Left ventricle myocardium inferior (tissue), 1 donor: ENCODE results near the gene POLR1H. TPM values are rescaled to one million over a fixed set of nuclear protein-coding genes. Genes with fewer than 3 reads are reported as not detected.

Experiments used
- DNase-seq: peaks from one replicate; pipeline ENCODE4 v3.0.0-alpha.2; 2020
- H3K27ac ChIP-seq: fragments of 200-600 bp; replicated peaks from 2 replicates; pipeline ENCODE4 v1.8.0; 2021
- H3K27me3 ChIP-seq: fragments of 200-600 bp; 2 replicates; pipeline ENCODE4 v1.8.0; 2021; ENCODE audit warnings: low read depth
- H3K36me3 ChIP-seq: fragments of 200-600 bp; 2 replicates; pipeline ENCODE4 v1.8.0; 2021
- H3K4me1 ChIP-seq: fragments of 200-600 bp; 2 replicates; pipeline ENCODE4 v1.8.0; 2021
- H3K4me3 ChIP-seq: fragments of 200-600 bp; 2 replicates; pipeline ENCODE4 v1.8.0; 2021; ENCODE audit warnings: mild to moderate bottlenecking, moderate library complexity
- H3K9me3 ChIP-seq: fragments of 200-600 bp; replicated peaks from 2 replicates; pipeline ENCODE4 v1.8.0; 2021
- intact Hi-C: fragments of 100-400 bp; cut with micrococcal nuclease; formaldehyde crosslinking; loops from one replicate; pipeline ENCODE4 v1.11.0; 2022
- total RNA-seq: library from RNA; stranded (reverse); fragmentation: NEBNext Ultra II Directional; extraction: Animal tissue kit (Norgen Biotek cat#: 25700); gene quantifications from one replicate; pipeline ENCODE4 v1.2.1, GENCODE V29; 2021
- TF ChIP-seq, protein P1 (sequence below): fragments of 200-600 bp; IDR thresholded peaks from 2 replicates; pipeline ENCODE4 v1.8.0; 2021; ENCODE audit warnings: antibody characterized with exemption, mild to moderate bottlenecking, borderline replicate concordance
- donor health status: DM: no; HTN: yes; CAD: no; lungs with severe emphysema.

The POLR1H gene
- total RNA-seq, 1 donor from 2014 or later = 17.5 TPM

DNA sequence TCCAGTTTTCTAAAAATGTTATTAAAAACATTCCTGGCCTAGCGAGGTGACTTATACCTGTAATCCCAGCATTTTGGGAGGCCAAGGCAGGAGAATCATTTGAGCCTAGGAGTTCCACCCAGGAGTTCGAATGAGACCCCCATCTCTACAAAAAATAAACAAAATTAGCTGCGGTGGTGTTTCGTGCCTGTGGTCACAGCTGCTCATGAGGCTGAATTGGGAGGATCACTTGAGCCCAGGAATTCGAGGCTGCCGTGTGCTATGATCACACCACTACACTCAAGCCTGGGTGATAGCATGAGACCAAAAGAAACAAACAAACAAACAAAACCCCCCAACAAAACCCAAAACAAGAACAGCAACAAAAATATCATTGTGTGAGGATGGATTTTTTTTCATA is 19.8 kb upstream of the POLR1H start:
- H3K4me1 ChIP-seq = peaks cover 10% of the 10 kb centered on the region

GRCh38 chr6:30041821-30042220 is 19.2 kb upstream of the POLR1H start:
- intact Hi-C loops = no loop called here
- Histone ChIP-seq H3K9me3 (no peaks in the 10 kb centered on the region), H3K4me3 (no peak overlapping the region), H3K27me3 (no peaks in the 10 kb centered on the region), H3K4me1 (peaks cover 10% of the 10 kb centered on the region), H3K27ac (no peak overlapping the region), H3K36me3 (no peaks in the 10 kb centered on the region)
- no peak for DNase-seq
- TF ChIP-seq, protein P1, sequence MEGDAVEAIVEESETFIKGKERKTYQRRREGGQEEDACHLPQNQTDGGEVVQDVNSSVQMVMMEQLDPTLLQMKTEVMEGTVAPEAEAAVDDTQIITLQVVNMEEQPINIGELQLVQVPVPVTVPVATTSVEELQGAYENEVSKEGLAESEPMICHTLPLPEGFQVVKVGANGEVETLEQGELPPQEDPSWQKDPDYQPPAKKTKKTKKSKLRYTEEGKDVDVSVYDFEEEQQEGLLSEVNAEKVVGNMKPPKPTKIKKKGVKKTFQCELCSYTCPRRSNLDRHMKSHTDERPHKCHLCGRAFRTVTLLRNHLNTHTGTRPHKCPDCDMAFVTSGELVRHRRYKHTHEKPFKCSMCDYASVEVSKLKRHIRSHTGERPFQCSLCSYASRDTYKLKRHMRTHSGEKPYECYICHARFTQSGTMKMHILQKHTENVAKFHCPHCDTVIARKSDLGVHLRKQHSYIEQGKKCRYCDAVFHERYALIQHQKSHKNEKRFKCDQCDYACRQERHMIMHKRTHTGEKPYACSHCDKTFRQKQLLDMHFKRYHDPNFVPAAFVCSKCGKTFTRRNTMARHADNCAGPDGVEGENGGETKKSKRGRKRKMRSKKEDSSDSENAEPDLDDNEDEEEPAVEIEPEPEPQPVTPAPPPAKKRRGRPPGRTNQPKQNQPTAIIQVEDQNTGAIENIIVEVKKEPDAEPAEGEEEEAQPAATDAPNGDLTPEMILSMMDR = no peak

More for the DNA sequence above, 19.8 kb upstream of the POLR1H start:
- TF ChIP-seq, protein P1 = no peak
- Histone ChIP-seq H3K9me3 (no peaks in the 10 kb centered on the region), H3K27ac (no peak overlapping the region), H3K27me3 (no peaks in the 10 kb centered on the region), H3K4me3 (no peak overlapping the region), H3K36me3 (no peaks in the 10 kb centered on the region)
- intact Hi-C loops = no loop called here
- no peak for DNase-seq

GRCh38 chr6:30042476-30042875 is 18.6 kb upstream of the POLR1H start:
- Histone ChIP-seq H3K36me3 (no peaks in the 10 kb centered on the region), H3K27me3 (no peaks in the 10 kb centered on the region), H3K4me3 (no peak overlapping the region), H3K9me3 (no peaks in the 10 kb centered on the region), H3K27ac (no peak overlapping the region), H3K4me1 (peaks cover 10% of the 10 kb centered on the region)
- TF ChIP-seq, protein P1 = no peak
- intact Hi-C loops = no loop called here
- DNase-seq = no peak

- intact Hi-C loops = no loop called here
- Histone ChIP-seq H3K36me3 (no peaks in the 10 kb centered on the region), H3K9me3 (no peaks in the 10 kb centered on the region), H3K27ac (no peak overlapping the region), H3K27me3 (no peaks in the 10 kb centered on the region), H3K4me3 (no peak overlapping the region), H3K4me1 (peaks cover 10% of the 10 kb centered on the region)
- TF ChIP-seq, protein P1 = no peak
- no peak for DNase-seq
These were observed 18.2 kb upstream of the POLR1H start for GRCh38 chr6:30042914-30043313.

DNA sequence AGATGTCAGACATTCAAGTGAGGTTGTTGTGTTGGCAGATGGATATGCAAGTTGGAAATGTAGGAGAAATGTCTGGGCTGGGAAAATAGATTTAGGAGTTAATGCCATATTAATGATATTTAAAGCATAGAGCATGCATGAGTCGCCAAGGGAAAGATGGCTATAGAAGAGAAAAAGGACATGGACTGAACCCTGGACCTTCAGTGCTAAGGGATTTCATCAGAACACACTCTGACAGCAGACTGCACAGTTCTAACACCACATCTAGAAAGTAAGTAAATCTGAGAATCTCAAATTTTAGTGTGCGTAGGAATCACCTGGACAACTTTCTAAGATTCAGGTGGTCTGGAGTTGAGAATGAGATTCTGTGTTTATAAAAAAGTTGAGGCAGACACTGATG is 17.3 kb upstream of the POLR1H start:
- no peaks in the 10 kb centered on the region for H3K9me3 ChIP-seq
- H3K36me3 ChIP-seq = no peaks in the 10 kb centered on the region
- H3K27ac ChIP-seq = no peak overlapping the region
- H3K27me3 ChIP-seq = no peaks in the 10 kb centered on the region
- H3K4me3 ChIP-seq = no peak overlapping the region
- no peak for DNase-seq
- TF ChIP-seq, protein P1 = no peak
- peaks cover 10% of the 10 kb centered on the region for H3K4me1 ChIP-seq
- intact Hi-C loops = no loop called here

GRCh38 chr6:30044630-30045029 is 16.4 kb upstream of the POLR1H start:
- no peak overlapping the region for H3K4me3 ChIP-seq
- no peak for DNase-seq
- no peak overlapping the region for H3K27ac ChIP-seq
- intact Hi-C loops = no loop called here
- H3K9me3 ChIP-seq = no peaks in the 10 kb centered on the region
- H3K4me1 ChIP-seq = peaks cover 10% of the 10 kb centered on the region
- TF ChIP-seq, protein P1 = no peak
- H3K27me3 ChIP-seq = no peaks in the 10 kb centered on the region
- no peaks in the 10 kb centered on the region for H3K36me3 ChIP-seq
